Kidney glomerular epithelial cell (primary cell): ENCODE data around the gene UQCC5.

Experiments
- DNase-seq: peaks from one replicate; lab custom pipeline; 2025; lab: John Stamatoyannopoulos, UW

Gene UQCC5

DNA sequence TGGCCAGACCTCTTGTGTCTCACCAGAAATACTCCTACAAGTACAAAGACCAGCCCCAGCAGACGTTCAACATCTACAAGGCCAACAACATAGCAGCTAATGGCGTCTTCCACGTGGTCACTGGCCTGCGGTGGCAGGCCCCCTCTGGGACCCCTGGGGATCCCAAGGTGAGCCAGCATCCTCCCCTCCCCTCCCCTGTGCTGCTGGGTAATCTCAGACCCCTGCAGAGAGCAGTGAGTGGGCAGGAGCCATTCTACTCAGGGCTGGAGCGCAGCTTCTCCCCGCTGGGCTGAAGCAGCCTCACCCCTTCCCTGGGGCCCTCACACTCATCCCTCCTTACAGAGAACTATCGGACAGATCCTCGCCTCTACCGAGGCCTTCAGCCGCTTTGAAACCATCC is 31.4 kb upstream of the UQCC5 start:
- DNase-seq: no peak

DNA sequence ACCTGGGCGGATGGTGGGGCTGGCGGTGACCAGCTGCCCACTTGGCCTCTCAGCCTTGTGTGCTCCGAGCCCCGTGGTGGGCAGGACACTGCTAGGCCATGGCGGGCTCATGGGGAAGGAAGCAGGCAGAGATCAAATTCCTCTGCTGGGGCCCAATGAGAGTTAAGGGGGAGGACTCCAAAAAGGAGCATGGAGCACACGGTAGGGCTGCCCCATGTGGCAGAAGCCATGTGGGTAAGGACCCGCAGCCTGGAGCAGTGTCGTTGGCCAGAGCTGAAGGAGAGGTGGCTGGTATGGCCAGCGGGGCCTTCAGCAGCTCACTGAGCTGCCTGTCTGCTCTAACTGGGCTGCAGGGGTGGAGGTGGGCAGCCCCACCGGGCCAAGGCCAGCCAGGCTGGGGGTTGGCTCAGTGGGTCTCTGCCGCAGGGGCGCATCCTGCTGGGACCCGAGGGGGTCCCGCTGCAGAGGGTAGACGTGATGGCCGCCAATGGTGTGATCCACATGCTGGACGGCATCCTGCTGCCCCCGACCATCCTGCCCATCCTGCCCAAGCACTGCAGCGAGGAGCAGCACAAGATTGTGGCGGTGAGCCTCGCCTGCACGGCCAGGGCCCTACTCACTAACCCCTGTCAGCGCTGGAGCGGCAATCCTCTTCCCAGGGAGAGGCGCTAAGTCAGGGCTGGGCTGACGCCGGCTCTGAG is 30.0 kb upstream of the UQCC5 start:
- DNase-seq: no peak

DNA sequence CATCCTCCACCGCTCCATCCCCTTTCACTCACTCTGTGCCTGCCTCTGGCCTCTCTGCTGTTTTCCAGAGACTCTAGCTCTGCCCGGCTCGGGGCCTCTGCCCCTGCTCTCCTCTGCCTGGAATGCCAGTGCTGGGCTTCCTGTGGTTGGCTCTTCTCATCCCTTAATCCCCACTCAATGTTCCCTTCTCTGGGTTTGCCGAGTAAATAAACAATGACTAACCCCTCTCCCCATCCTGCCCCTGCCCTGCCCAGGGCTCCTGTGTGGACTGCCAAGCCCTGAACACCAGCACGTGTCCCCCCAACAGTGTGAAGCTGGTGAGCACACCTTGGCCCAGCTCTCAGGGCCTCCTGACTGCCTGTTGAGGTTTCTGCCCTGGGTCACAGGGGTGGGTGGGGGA is 29.0 kb upstream of the UQCC5 start:
- no peak for DNase-seq

DNA sequence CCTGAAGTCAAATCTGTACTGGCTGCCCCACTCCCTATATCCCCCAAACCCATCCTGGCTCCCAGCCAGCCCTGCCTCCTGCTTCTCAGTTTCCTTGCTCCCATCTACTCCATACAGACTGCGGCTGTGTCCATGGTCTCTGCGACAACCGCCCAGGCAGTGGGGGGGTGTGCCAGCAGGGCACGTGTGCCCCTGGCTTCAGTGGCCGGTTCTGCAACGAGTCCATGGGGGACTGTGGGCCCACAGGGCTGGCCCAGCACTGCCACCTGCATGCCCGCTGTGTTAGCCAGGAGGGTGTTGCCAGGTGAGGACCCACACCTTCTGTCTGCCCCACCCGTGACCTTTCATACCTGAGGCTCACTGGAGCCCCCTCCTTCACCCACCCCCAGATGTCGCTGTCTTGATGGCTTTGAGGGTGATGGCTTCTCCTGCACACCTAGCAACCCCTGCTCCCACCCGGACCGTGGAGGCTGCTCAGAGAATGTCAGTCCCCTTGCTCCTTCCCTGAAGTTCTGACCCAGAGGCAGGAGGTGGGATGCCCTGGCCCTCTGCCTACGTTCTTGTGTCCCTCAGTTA is 26.6 kb upstream of the UQCC5 start:
- no peak for DNase-seq

DNA sequence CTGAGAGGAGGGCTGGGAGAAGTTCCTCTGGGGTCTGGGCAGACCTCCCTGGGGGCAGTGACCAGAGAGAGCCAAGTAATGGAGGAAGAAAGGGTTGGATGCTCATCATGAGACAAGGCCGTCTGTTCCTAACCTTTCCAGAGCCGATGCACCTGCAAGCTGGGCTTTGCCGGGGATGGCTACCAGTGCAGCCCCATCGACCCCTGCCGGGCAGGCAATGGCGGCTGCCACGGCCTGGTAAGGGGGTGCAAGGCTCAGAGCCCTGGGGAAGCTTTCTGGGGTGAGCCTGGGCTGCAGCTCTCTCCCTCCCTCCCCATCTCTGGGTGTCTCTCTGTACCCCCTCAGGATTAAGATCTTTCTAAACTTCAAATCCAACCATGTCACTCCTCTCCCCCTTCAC is 24.9 kb upstream of the UQCC5 start:
- no peak for DNase-seq

DNA sequence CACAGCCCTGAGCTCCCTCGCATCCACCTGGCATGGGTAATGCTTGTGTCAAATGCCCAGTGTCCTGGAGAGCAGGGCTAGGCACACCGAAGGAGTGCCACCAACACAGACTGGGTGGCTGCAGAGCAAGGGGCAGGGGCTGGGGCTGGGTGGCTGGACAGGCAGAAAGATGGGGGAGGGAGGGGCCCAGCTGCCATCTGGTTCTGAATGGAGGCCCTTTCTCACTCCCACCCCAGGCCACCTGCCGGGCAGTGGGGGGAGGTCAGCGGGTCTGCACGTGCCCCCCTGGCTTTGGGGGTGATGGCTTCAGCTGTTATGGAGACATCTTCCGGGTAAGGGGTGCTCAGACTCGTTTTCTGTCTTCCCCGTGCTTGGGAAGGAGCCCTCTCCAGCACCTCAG is 24.3 kb upstream of the UQCC5 start:
- no peak for DNase-seq

DNA sequence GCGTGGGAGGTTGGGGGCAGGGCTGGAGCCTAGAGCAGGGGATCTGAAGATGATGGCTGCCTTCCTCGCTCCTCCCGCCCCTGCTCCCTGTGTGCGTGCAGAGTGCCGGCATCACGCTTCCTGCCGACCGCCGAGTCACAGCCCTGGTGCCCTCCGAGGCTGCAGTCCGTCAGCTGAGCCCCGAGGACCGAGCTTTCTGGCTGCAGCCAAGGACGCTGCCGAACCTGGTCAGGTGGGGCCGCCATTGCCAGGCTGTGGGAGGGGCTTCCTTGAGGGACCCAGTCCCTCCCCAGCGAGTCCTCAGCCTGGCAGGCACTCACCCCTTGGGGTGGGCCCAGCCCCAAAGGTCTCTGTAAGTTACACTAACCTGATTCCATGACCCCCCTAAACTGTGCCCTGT is 23.7 kb upstream of the UQCC5 start:
- no peak for DNase-seq

DNA sequence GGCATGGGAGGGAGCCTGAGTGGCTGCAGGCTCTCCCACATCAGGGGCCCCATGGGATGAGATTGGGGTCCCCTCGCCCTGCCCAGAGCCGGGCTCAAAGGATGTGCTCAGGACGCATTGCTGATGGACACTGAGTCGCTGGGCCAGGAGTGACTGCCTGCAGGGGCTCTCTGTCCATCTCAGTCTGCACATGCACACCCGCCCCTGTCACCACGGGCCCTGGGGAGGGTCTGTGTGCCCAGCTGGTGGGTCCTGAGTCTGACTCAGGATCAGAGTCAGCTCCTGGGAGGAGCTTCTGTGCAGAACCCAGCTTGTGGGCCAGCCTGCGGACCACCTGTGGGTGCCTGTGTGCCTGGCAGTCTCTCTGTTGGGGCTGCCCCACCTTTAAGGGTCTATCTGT is 23.1 kb upstream of the UQCC5 start:
- no peak for DNase-seq

DNA sequence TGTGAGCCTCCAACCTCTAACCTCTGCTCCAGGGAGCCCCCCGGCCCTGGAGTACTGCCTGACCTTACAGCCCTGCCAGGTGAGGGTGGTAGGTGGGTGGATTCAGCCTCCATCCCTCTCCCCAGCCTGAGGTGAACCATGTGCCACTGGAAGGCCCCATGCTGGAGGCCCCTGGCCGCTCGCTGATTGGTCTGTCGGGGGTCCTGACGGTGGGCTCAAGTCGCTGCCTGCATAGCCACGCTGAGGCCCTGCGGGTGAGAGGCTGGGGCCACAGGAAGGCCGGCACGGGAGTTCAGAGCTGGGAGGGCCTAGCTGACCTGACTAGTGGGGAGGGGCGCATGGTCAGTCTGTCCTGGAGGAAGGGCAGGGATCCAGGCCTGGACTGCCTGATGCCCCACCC is 21.8 kb upstream of the UQCC5 start:
- no peak for DNase-seq

DNA sequence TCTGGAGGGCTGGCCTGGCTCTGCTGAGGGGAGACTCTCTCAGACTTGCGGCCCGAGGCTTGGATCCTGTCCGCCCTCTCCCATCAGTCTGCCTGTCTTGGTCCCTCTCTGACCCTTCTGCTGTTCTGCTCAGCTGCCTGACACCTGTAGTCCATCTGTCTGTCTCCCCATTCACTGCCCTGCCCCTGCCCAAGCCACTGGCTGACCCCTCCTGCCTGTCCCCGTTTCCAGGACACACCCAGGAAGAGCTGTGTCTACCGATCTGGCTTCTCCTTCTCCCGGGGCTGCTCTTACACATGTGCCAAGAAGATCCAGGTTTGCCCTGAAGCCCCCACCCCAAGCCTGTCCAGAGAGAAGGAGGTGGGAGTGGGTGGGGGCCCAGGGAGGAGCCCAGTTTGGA is 21.2 kb upstream of the UQCC5 start:
- no peak for DNase-seq

DNA sequence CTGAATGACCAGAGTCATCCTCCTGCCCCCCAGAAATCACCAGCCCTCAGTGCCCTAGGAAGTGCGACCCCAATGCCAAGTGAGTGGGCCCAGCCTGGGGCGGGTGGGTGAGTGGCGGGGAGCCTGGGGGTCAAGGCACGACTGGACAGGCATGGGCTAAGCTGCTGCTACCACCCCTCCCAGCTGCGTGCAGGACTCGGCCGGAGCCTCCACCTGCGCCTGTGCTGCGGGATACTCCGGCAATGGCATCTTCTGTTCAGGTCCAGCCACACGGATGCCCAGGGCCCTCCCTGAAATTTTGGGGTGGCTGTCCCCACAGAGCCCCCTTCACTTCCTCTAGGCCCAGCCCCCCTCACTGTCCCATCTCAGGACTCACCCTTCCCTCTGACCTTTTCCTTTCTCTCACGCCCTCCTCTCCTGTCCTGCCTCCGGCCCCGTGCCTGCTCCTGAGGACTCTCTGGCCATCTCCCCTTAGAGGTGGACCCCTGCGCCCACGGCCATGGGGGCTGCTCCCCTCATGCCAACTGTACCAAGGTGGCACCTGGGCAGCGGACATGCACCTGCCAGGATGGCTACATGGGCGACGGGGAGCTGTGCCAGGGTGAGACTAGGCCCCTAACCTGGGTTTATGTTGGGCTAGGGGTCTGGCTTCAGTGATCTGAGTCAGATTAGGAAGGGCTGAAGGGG is 19.8 kb upstream of the UQCC5 start:
- no peak for DNase-seq

DNA sequence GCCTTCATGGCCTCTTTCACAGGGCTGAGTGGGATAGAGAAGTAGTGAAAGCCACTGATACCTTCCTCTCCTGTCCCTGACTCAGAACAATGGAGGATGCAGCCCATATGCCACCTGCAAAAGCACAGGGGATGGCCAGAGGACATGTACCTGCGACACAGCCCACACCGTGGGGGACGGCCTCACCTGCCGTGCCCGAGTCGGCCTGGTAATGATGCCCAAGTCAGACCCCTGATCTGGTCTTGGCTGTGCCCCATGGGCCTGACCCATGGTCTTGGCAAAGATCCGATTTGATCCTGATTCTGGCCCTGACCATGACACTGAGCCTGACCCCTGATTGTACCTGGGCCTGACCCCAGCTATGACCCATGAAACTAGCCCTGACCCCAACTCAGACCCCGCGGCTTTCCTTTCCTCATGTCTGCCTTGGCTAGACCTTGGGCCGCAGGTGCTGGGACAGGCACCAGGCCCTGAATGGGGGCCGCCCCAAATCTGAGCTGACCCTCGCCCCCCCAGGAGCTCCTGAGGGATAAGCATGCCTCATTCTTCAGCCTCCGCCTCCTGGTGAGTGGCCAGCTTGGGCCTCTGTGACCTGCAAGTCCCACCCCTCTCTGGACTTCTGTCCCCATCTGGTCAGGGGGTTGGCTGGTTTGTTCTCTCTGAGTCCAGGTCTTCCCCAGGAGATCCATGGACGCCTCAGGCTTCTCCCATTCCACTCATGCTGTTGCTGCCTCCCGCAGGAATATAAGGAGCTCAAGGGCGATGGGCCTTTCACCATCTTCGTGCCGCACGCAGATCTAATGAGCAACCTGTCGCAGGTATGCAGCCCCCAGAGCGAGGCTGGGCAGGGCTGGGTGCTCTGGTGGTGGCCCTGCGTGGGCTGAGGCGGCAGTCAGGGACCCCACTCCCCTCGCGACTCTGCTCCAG is 18.3 kb upstream of the UQCC5 start:
- DNase-seq: no peak

DNA sequence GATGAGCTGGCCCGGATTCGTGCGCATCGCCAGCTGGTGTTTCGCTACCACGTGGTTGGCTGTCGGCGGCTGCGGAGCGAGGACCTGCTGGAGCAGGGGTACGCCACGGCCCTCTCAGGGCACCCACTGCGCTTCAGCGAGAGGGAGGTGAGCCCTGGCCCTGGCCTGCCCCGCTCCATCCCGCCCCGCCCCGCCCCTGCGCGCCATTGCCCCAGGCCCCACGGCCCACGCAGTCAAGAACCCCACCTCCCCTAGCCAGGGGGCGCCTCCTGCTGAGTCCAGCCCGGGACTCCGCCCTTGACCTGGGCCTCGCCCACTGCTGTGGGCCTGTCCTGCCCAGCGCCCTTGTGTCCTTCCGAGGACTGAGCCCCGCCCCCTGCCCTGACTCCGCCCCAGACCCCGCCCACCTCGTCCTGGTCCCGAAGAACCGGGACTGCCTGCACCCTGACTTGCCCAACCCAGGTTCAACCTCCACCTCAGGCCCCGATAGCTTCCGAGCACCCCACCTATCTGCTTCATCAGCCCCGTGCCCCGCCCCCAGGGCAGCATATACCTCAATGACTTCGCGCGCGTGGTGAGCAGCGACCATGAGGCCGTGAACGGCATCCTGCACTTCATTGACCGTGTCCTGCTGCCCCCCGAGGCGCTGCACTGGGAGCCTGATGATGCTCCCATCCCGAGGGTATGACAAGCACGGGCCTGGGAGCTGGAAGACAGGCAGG is 17.5 kb upstream of the UQCC5 start:
- DNase-seq: no peak

DNA sequence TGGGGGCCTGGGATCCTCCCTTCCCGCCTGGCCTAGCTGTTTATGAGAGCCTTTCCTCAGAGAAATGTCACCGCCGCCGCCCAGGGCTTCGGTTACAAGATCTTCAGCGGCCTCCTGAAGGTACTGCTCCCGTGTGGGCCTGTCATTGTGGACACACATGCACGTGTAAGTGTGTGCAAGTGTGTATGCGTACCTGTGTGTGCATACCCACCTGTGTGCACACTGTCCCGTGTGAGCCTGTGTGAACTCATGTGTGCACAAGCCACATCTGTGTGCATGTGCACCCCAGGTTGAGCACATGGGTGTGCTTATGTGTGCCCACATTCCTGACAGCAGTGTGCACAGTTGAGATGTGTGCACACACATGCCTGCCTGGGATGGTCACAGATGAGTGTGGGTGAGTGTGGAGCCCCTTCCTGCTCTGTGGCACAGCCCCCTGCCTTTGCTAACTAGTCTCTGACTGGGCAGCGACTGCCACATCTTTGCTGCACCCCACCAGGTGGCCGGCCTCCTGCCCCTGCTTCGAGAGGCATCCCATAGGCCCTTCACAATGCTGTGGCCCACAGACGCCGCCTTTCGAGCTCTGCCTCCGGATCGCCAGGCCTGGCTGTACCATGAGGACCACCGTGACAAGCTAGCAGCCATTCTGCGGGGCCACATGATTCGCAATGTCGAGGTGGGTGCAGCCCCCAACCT is 16.8 kb upstream of the UQCC5 start:
- no peak for DNase-seq

DNA sequence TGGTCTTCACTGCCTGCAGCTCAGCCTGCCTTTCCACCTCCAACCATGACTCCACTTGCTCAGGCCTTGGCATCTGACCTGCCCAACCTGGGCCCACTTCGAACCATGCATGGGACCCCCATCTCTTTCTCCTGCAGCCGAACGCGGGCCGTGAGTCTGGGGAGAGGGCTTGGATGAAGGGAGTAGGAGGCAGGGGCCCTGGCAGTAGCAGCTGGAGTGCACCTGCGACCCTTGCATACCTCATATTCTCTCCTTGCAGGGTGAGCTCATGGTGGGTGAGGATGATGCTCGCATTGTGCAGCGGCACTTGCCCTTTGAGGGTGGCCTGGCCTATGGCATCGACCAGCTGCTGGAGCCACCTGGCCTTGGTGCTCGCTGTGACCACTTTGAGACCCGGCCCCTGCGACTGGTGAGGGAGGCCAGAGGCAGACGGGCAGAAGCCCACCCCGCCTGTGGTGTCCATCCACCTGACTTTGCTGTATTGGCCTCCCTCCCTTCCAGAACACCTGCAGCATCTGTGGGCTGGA is 16.2 kb upstream of the UQCC5 start:
- no peak for DNase-seq

DNA sequence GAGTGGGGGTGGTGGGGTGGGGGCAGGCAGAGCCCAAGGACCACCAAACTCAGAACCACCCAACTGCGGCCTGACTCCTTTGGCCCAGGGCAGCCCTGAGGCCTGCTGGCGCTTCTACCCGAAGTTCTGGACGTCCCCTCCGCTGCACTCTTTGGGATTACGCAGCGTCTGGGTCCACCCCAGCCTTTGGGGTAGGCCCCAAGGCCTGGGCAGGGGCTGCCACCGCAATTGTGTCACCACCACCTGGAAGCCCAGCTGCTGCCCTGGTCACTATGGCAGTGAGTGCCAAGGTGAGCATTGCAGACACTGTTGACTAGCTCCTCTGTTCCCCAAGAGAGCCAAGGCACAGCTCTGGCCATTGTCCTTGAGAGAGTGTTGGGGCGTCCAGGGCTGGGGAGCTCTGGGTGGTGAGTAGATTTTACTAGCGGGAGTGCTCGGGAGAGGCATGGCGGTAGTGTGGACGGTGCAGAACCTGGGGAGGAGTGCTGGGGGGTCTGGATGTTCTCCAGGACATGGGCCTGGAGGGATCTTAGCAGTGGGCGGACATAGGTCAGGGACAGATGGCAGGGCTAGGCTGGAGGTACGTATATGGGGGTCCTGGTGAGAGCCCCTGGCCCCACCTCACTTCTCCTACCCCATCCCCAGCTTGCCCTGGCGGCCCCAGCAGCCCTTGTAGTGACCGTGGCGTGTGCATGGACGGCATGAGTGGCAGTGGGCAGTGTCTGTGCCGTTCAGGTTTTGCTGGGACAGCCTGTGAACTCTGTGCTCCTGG is 15.5 kb upstream of the UQCC5 start:
- no peak for DNase-seq

DNA sequence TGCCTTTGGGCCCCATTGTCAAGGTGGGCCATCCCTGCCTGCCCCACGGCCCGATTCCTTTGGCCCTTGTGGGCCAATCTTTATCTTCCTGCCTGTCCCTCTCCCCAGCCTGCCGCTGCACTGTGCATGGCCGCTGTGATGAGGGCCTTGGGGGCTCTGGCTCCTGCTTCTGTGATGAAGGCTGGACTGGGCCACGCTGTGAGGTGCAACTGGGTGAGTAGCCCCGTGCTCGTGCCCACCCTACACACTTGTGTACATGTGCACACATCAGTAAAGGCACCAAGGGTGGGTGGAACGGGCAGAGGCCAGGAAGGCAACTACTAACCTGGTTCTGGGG is 14.9 kb upstream of the UQCC5 start:
- DNase-seq: no peak

DNA sequence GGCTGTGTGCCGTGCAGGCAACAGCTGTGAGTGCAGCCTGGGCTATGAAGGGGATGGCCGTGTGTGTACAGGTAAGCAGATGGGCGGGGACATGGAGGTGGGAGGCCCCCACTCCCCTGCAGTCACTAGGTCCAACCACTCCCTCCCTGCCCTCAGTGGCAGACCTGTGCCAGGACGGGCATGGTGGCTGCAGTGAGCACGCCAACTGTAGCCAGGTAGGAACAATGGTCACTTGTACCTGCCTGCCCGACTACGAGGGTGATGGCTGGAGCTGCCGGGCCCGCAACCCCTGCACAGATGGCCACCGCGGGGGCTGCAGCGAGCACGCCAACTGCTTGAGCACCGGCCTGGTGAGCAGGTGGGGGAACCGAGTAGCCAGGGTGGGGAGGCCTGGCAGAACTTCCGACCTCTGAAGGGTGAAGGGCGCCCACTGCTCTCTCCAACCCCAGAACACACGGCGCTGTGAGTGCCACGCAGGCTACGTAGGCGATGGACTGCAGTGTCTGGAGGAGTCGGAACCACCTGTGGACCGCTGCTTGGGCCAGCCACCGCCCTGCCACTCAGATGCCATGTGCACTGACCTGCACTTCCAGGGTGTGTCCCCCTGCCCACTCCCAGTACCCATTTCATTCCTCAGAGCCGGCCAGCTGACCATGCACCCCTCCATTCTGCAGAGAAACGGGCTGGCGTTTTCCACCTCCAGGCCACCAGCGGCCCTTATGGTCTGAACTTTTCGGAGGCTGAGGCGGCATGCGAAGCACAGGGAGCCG is 14.3 kb upstream of the UQCC5 start:
- no peak for DNase-seq

DNA sequence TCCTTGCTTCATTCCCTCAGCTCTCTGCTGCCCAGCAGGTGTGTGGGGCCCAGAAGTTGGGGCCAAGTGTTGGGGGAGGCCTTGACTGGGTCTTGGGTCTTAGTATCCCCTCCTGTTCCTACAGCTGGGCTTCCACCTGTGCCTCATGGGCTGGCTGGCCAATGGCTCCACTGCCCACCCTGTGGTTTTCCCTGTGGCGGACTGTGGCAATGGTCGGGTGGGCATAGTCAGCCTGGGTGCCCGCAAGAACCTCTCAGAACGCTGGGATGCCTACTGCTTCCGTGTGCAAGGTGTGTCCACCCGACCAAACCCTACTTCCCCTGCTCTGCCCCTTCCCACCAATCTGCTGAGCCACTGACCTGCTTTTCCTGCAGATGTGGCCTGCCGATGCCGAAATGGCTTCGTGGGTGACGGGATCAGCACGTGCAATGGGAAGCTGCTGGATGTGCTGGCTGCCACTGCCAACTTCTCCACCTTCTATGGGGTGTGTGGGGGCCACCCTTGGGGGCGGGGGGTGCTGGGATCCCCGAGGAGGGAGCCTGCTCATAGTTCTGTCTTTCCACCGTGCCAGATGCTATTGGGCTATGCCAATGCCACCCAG is 13.7 kb upstream of the UQCC5 start:
- DNase-seq: no peak
